HFFc6 (cell line): ENCODE data around the gene ELOA2. TPM values are rescaled to one million over a fixed set of nuclear protein-coding genes. Genes with fewer than 3 reads are reported as not detected.
"Not testable (repeated sequence)": the region's sequence is repeated elsewhere in the genome, so short reads cannot be mapped to it uniquely, and the experiment has no call there.

ENCODE experiments used
- DNase-seq: peaks from one replicate; pipeline ENCODE4 v3.0.0-alpha.2; 2018
- H3K27ac Mint-ChIP-seq: 2 replicates; pipeline ENCODE4 v1.8.0; 2020; ENCODE audit warnings: mild to moderate bottlenecking, mixed read lengths
- H3K27me3 Mint-ChIP-seq: 2 replicates; pipeline ENCODE4 v1.8.0; 2021; ENCODE audit warnings: mild to moderate bottlenecking, moderate library complexity, mixed read lengths; ENCODE audit not compliant: insufficient read depth
- H3K36me3 Mint-ChIP-seq: 2 replicates; pipeline ENCODE4 v1.8.0; 2021; ENCODE audit warnings: low read depth, mixed read lengths
- H3K4me1 Mint-ChIP-seq: 2 replicates; pipeline ENCODE4 v1.8.0; 2020; ENCODE audit warnings: low read depth, mixed read lengths
- H3K4me3 Mint-ChIP-seq: 2 replicates; pipeline ENCODE4 v1.8.0; 2020; ENCODE audit warnings: mild to moderate bottlenecking, moderate library complexity, mixed read lengths
- H3K9me3 Mint-ChIP-seq: 2 replicates; pipeline ENCODE4 v1.8.0; 2020; ENCODE audit warnings: mild to moderate bottlenecking, mixed read lengths
- total RNA-seq, 6 experiments: library from RNA; stranded (reverse); fragmentation: NEBNext Ultra II Directional; extraction: Animal tissue kit (Norgen Biotek cat#: 25700); gene quantifications; 2 replicates in 1 of 6; 3 replicates in 5 of 6; pipeline ENCODE4 v1.2.3, GENCODE V29; 2021

Gene ELOA2
- total RNA-seq, 6 experiments from 2014 or later, result not detected

DNA sequence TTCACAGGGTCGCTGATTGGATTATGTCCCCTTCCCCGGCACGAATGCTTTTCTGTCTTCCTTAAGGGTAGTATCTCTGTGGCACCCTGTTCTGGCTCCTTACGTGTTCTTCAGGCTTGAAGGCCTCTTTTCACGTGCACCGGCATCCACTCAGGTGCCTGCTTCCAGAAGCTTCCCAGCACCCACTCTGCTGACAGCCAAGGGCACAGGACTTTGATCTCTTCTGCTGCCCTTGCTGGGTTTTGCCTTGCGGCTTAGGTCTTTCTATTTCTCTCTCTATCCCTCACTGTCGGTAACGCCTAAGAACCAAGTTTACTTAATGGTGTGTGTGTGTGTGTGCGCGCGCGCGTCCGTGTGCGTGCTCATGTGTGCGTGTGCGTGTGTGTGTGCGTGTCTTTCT lies 14.7 kb downstream of the ELOA2 start:
- not testable (repeated sequence) for H3K36me3 Mint-ChIP-seq, H3K27ac Mint-ChIP-seq, H3K9me3 Mint-ChIP-seq, H3K27me3 Mint-ChIP-seq, H3K4me3 Mint-ChIP-seq, H3K4me1 Mint-ChIP-seq, DNase-seq

DNA sequence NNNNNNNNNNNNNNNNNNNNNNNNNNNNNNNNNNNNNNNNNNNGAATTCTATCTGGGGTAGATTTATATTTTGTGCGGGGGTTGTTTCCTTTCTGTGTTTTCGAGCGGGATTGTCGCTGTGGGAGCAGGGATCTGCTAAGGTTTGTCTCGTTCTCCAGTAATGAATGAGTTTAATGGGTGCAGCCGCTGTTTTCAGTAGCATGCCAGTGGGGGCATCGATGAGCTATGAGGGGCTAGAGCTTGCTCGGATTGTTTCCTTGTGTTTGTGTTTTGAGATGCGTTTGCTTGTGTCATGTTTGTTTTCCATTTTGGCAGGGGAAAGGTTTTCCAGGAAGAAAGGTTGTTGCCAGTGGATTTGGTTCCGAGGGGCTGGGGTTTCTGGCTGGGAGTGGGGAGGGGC lies 15.6 kb downstream of the ELOA2 start:
- not testable (repeated sequence) for H3K4me1 Mint-ChIP-seq, DNase-seq, H3K36me3 Mint-ChIP-seq, H3K9me3 Mint-ChIP-seq, H3K27me3 Mint-ChIP-seq, H3K27ac Mint-ChIP-seq, H3K4me3 Mint-ChIP-seq

Other genes starting within 250 kb of the ELOA2 start
- 10 to 100 TPM; 23.2 to 26.2 (median 23.9) TPM for gene PIAS2, start 118.1 kb downstream of the ELOA2 start, total RNA-seq
- gene KATNAL2, start 118.0 kb downstream of the ELOA2 start, total RNA-seq, result under 1 TPM; 0.38 to 0.92 (median 0.66) TPM
- gene HDHD2, start 114.9 kb upstream of the ELOA2 start, total RNA-seq, result 10 to 100 TPM; 22.1 to 27.6 (median 23.3) TPM
- gene IER3IP1, start 140.7 kb upstream of the ELOA2 start, total RNA-seq, result 10 to 100 TPM; 15.0 to 20.0 (median 18.3) TPM
- gene SKOR2, start 216.0 kb upstream of the ELOA2 start, total RNA-seq, result not detected